GM23338 (cell line): ENCODE data around the gene C11orf21. TPM values are rescaled to one million over a fixed set of nuclear protein-coding genes. Genes with fewer than 3 reads are reported as not detected.

Source experiments
- ATAC-seq: fragments of 200-7000 bp; cut with Tn5 transposase; 3 replicates; pipeline ENCODE4 v1.9.1; 2020
- DNase-seq: peaks from one replicate; pipeline ENCODE4 v3.0.0-alpha.2; 2015; ENCODE audit warnings: low spot score
- H2AFZ ChIP-seq: fragments of 200-600 bp; sonication (generic); 2 replicates; pipeline ENCODE4 v1.8.0; 2016; ENCODE audit warnings: antibody characterized with exemption, mild to moderate bottlenecking, moderate library complexity
- H3F3A ChIP-seq: fragments of 200-600 bp; sonication (generic); replicated peaks from 2 replicates; pipeline ENCODE4 v1.8.0; 2017; ENCODE audit warnings: antibody characterized with exemption, mixed run types, low read depth
- H3K27ac ChIP-seq: fragments of 200-600 bp; sonication (generic); 2 replicates; pipeline ENCODE4 v1.6.1; 2016; ENCODE audit warnings: low read depth
- H3K27me3 ChIP-seq: fragments of 200-600 bp; sonication (generic); 2 replicates; pipeline ENCODE4 v1.8.0; 2016; ENCODE audit warnings: mild to moderate bottlenecking, mixed run types, moderate library complexity; ENCODE audit not compliant: insufficient read depth
- H3K36me3 ChIP-seq: fragments of 200-600 bp; sonication (generic); 2 replicates; pipeline ENCODE4 v1.8.0; 2016; ENCODE audit warnings: mild to moderate bottlenecking; ENCODE audit not compliant: insufficient read depth
- H3K4me1 ChIP-seq: fragments of 200-600 bp; sonication (generic); 2 replicates; pipeline ENCODE4 v1.8.0; 2016; ENCODE audit warnings: mild to moderate bottlenecking, moderate library complexity; ENCODE audit not compliant: insufficient read depth
- H3K4me2 ChIP-seq: fragments of 200-600 bp; sonication (generic); 2 replicates; pipeline ENCODE4 v1.7.1; 2017; ENCODE audit warnings: mixed run types
- H3K4me3 ChIP-seq: fragments of 200-600 bp; sonication (generic); 2 replicates; pipeline ENCODE4 v1.6.1; 2016; ENCODE audit warnings: mixed run types
- H3K79me2 ChIP-seq: fragments of 200-600 bp; sonication (generic); replicated peaks from 2 replicates; pipeline ENCODE4 v1.8.0; 2017; ENCODE audit warnings: mild to moderate bottlenecking; ENCODE audit not compliant: insufficient read depth
- H3K9me2 ChIP-seq: fragments of 200-600 bp; sonication (generic); 2 replicates; pipeline ENCODE4 v1.8.0; 2017; ENCODE audit not compliant: insufficient read depth
- H4K20me1 ChIP-seq: fragments of 200-600 bp; sonication (generic); replicated peaks from 2 replicates; pipeline ENCODE4 v1.8.0; 2017; ENCODE audit warnings: mild to moderate bottlenecking; ENCODE audit not compliant: insufficient read depth
- H3K27ac Mint-ChIP-seq: 2 replicates; pipeline ENCODE4 v1.8.0; 2020; ENCODE audit warnings: inconsistent platforms, mild to moderate bottlenecking, moderate library complexity, mixed read lengths
- H3K27me3 Mint-ChIP-seq: 3 replicates; pipeline ENCODE4 v1.8.0; 2022; ENCODE audit warnings: low read depth, mild to moderate bottlenecking, moderate library complexity, mixed read lengths, inconsistent platforms; ENCODE audit not compliant: insufficient read depth, poor library complexity
- H3K36me3 Mint-ChIP-seq: 3 replicates; pipeline ENCODE4 v1.8.0; 2021; ENCODE audit warnings: low read depth, mild to moderate bottlenecking, inconsistent platforms, moderate library complexity, mixed read lengths
- H3K4me1 Mint-ChIP-seq: 3 replicates; pipeline ENCODE4 v1.8.0; 2020; ENCODE audit warnings: mild to moderate bottlenecking, inconsistent platforms, mixed read lengths
- H3K4me3 Mint-ChIP-seq: 3 replicates; pipeline ENCODE4 v1.8.0; 2021; ENCODE audit warnings: moderate library complexity, mild to moderate bottlenecking, inconsistent platforms, mixed read lengths
- H3K9me3 Mint-ChIP-seq: 3 replicates; pipeline ENCODE4 v1.8.0; 2020; ENCODE audit warnings: moderate library complexity, mild to moderate bottlenecking, inconsistent platforms, mixed read lengths
- CREB1 ChIP-seq: fragments of 250-450 bp; sonication (Bioruptor Pico); IDR thresholded peaks from 2 replicates; pipeline ENCODE4 v1.5.0; 2020; ENCODE audit warnings: low read depth, mild to moderate bottlenecking, moderate library complexity
- EZH2 ChIP-seq: fragments of 200-600 bp; sonication (generic); IDR thresholded peaks from one replicate; pipeline ENCODE4 v1.8.0; 2017; ENCODE audit warnings: antibody characterized with exemption, mild to moderate bottlenecking, low read depth; ENCODE audit not compliant: unreplicated experiment
- EZH2phosphoT487 ChIP-seq: fragments of 200-600 bp; sonication (generic); IDR thresholded peaks from one replicate; pipeline ENCODE4 v1.8.1; 2018; ENCODE audit warnings: antibody characterized with exemption; ENCODE audit not compliant: unreplicated experiment
- JUNB ChIP-seq: IDR thresholded peaks from one replicate; pipeline ENCODE4 v1.6.1; 2016; ENCODE audit warnings: antibody characterized with exemption; ENCODE audit not compliant: unreplicated experiment
- NANOG ChIP-seq: IDR thresholded peaks from 2 replicates; pipeline ENCODE4 v1.6.1; 2016; ENCODE audit warnings: antibody characterized with exemption, borderline replicate concordance
- POLR2AphosphoS5 ChIP-seq: IDR thresholded peaks from 2 replicates; pipeline ENCODE4 v1.6.1; 2016; ENCODE audit warnings: antibody characterized with exemption, low read depth
- ZNF331 ChIP-seq: fragments of 250-450 bp; sonication (Bioruptor Pico); IDR thresholded peaks from 2 replicates; pipeline ENCODE4 v1.5.0; 2020; ENCODE audit warnings: low read depth, mild to moderate bottlenecking, moderate library complexity
- polyA plus RNA-seq: library from polyadenylated mRNA; unstranded; fragments of >200 nt; fragmentation: Nextera tagmentation; extraction: Ambion mirVana; gene quantifications from 2 replicates; pipeline ENCODE4 v1.2.1, GENCODE V29; 2016
- total RNA-seq: library from RNA; depleted of rRNA; stranded (reverse); fragments of >200 nt; shearing (Covaris generic); gene quantifications from 2 replicates; pipeline ENCODE4 v1.2.3, GENCODE V29; 2014
- TF ChIP-seq, protein P1 (sequence below), 2 experiments: fragments of 200-600 bp in 1 of 2; sonication (generic) in 1 of 2; conservative IDR thresholded peaks; 2 replicates each; pipeline versions ENCODE4 v1.5.1 to v1.6.1; 2016 to 2017; ENCODE audit warnings: antibody characterized with exemption in 2 of 2, low read depth in 2 of 2, mild to moderate bottlenecking in 2 of 2, moderate library complexity in 1 of 2
- TF ChIP-seq, protein P2 (sequence below): fragments of 250-450 bp; sonication (Bioruptor Pico); IDR thresholded peaks from 2 replicates; pipeline ENCODE4 v1.5.0; 2020; ENCODE audit warnings: mild to moderate bottlenecking, moderate library complexity
- TF ChIP-seq, protein P3 (sequence below): IDR thresholded peaks from 2 replicates; pipeline ENCODE4 v1.6.1; 2016; ENCODE audit warnings: antibody characterized with exemption

Gene C11orf21
- total and polyA plus RNA-seq, 2 experiments from 2014 or later: not detected

DNA sequence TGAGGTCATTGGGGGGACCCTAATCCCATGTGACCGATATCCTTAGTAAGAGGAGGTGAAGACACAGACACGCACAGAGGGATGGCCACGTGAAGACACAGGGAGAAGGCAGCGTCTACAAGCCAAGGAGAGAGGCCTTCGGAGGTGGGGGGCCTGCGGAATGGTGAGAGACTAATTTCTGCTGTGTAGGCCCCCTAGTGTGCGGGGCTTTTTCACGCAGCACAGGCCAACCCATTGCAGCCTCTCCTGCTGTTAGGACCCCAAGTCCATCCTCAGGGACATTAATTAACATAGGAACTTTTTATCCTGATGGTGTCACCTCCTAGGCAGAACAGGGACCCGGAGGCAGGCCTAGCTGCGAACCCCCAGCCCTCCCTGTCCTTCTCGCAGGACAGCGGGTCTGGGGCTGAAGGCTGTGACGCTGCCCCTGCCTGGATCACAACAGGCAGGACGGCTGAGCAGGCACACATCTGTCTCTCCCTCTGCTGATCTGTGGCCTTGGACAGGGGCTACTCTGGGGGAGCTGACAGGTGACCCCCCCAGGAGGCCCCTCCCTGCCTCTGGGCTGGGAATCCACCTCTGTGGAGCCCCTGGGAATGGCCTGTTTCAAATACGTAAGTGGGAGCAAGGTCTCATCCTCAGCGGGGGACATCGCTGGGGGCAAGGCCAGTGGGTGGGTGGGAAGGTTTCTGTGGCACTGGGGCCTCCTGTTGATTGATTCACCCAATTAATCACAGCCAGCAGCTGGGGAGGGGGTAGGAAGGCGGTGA, 39.2 kb downstream of the C11orf21 start (continued):
- TF ChIP-seq EZH2phosphoT487 (no peak), POLR2AphosphoS5 (no peak)
- TF ChIP-seq, protein P1, sequence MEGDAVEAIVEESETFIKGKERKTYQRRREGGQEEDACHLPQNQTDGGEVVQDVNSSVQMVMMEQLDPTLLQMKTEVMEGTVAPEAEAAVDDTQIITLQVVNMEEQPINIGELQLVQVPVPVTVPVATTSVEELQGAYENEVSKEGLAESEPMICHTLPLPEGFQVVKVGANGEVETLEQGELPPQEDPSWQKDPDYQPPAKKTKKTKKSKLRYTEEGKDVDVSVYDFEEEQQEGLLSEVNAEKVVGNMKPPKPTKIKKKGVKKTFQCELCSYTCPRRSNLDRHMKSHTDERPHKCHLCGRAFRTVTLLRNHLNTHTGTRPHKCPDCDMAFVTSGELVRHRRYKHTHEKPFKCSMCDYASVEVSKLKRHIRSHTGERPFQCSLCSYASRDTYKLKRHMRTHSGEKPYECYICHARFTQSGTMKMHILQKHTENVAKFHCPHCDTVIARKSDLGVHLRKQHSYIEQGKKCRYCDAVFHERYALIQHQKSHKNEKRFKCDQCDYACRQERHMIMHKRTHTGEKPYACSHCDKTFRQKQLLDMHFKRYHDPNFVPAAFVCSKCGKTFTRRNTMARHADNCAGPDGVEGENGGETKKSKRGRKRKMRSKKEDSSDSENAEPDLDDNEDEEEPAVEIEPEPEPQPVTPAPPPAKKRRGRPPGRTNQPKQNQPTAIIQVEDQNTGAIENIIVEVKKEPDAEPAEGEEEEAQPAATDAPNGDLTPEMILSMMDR (conservative IDR thresholded peaks at IDR 0.05; ENCODE audit: low read depth in 2 of 2): no peak

DNA sequence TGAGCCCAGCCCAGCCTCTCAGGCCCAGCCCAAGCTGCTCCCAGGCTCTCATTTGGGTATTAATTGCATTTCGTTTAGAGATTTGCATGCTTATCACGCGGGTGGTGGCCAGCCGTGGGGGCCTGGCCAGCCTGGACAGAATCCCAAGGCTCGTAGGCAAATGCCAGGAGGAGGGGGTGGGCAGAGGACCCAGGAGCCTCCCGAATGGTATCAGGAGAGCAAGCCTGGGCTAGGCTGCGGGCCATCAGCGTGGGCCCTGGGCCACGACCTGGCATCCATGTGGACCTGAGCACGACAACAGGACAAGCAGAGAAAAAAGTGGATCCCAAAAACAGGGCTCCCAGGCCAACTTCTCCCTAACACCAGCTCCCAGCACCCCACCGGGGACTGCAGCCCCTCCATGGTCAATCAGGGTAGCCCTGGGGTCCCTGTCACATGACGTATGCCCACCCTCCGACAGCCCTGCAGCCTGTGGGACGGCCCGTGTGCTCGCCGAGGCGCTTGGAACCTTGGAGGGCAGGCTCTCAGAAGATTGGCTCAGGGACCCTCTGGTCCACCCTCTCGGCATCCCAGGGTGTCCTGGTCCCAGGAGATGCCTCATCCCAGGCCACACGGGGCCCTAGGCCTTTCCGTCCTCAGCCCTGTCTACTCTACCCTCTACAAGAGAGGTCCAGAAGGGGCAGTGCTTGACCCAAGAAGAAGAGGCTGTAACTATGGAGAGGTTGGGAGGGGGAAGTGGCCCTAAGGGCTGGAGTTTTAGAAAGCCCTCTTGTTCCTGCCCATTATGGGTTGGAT, 40.1 kb downstream of the C11orf21 start:
- Histone ChIP-seq H3F3A (no peaks in the 10 kb centered on the region), H2AFZ (no peak overlapping the region), H3K4me3 (no peak overlapping the region), H3K27me3 (no peaks in the 10 kb centered on the region), H3K27ac (no peak overlapping the region), H3K4me2 (no peak overlapping the region), H3K4me1 (no peaks in the 10 kb centered on the region), H3K9me2 (no peaks in the 10 kb centered on the region), H3K79me2 (no peaks in the 10 kb centered on the region), H3K36me3 (no peaks in the 10 kb centered on the region), H4K20me1 (no peaks in the 10 kb centered on the region)
- Mint-ChIP-seq H3K4me3 (no peak overlapping the region), H3K4me1 (peaks cover 3% of the 10 kb centered on the region; the same call in 1 of the 3 replicates), H3K9me3 (no peaks in the 10 kb centered on the region), H3K36me3 (no peaks in the 10 kb centered on the region), H3K27ac (no peak overlapping the region), H3K27me3 (peaks cover 19% of the 10 kb centered on the region)
- DNase-seq: no peak
- no peak for ATAC-seq
- TF ChIP-seq NANOG (no peak), JUNB (no peak), CREB1 (CRISPR knock-in tag) (no peak), POLR2AphosphoS5 (no peak), ZNF331 (CRISPR knock-in tag) (no peak), EZH2phosphoT487 (no peak), EZH2 (no peak)
- TF ChIP-seq, protein P1 (conservative IDR thresholded peaks at IDR 0.05; ENCODE audit: low read depth in 2 of 2): no peak
- TF ChIP-seq, protein P2, sequence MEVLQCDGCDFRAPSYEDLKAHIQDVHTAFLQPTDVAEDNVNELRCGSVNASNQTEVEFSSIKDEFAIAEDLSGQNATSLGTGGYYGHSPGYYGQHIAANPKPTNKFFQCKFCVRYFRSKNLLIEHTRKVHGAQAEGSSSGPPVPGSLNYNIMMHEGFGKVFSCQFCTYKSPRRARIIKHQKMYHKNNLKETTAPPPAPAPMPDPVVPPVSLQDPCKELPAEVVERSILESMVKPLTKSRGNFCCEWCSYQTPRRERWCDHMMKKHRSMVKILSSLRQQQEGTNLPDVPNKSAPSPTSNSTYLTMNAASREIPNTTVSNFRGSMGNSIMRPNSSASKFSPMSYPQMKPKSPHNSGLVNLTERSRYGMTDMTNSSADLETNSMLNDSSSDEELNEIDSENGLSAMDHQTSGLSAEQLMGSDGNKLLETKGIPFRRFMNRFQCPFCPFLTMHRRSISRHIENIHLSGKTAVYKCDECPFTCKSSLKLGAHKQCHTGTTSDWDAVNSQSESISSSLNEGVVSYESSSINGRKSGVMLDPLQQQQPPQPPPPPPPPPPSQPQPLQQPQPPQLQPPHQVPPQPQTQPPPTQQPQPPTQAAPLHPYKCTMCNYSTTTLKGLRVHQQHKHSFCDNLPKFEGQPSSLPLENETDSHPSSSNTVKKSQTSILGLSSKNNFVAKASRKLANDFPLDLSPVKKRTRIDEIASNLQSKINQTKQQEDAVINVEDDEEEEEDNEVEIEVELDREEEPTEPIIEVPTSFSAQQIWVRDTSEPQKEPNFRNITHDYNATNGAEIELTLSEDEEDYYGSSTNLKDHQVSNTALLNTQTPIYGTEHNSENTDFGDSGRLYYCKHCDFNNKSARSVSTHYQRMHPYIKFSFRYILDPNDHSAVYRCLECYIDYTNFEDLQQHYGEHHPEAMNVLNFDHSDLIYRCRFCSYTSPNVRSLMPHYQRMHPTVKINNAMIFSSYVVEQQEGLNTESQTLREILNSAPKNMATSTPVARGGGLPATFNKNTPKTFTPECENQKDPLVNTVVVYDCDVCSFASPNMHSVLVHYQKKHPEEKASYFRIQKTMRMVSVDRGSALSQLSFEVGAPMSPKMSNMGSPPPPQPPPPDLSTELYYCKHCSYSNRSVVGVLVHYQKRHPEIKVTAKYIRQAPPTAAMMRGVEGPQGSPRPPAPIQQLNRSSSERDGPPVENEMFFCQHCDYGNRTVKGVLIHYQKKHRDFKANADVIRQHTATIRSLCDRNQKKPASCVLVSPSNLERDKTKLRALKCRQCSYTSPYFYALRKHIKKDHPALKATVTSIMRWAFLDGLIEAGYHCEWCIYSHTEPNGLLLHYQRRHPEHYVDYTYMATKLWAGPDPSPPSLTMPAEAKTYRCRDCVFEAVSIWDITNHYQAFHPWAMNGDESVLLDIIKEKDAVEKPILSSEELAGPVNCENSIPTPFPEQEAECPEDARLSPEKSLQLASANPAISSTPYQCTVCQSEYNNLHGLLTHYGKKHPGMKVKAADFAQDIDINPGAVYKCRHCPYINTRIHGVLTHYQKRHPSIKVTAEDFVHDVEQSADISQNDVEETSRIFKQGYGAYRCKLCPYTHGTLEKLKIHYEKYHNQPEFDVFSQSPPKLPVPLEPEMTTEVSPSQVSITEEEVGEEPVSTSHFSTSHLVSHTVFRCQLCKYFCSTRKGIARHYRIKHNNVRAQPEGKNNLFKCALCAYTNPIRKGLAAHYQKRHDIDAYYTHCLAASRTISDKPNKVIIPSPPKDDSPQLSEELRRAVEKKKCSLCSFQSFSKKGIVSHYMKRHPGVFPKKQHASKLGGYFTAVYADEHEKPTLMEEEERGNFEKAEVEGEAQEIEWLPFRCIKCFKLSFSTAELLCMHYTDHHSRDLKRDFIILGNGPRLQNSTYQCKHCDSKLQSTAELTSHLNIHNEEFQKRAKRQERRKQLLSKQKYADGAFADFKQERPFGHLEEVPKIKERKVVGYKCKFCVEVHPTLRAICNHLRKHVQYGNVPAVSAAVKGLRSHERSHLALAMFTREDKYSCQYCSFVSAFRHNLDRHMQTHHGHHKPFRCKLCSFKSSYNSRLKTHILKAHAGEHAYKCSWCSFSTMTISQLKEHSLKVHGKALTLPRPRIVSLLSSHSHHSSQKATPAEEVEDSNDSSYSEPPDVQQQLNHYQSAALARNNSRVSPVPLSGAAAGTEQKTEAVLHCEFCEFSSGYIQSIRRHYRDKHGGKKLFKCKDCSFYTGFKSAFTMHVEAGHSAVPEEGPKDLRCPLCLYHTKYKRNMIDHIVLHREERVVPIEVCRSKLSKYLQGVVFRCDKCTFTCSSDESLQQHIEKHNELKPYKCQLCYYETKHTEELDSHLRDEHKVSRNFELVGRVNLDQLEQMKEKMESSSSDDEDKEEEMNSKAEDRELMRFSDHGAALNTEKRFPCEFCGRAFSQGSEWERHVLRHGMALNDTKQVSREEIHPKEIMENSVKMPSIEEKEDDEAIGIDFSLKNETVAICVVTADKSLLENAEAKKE: no peak
- TF ChIP-seq, protein P3, sequence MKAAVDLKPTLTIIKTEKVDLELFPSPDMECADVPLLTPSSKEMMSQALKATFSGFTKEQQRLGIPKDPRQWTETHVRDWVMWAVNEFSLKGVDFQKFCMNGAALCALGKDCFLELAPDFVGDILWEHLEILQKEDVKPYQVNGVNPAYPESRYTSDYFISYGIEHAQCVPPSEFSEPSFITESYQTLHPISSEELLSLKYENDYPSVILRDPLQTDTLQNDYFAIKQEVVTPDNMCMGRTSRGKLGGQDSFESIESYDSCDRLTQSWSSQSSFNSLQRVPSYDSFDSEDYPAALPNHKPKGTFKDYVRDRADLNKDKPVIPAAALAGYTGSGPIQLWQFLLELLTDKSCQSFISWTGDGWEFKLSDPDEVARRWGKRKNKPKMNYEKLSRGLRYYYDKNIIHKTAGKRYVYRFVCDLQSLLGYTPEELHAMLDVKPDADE: no peak
